Activated B cell treated with CpG ODN at 0.5 μM for 24 hours (primary cell): ENCODE measurements around the gene CYTH1. TPM values are rescaled to one million over a fixed set of nuclear protein-coding genes. Genes with fewer than 3 reads are reported as not detected.

Experiments used
- ATAC-seq: fragments of 200-7000 bp; cut with Tn5 transposase; one replicate; pipeline ENCODE4 v1.10.0; 2021; ENCODE audit warnings: low read depth, mild to moderate bottlenecking, moderate library complexity
- CTCF ChIA-PET: fragments of 350-600 bp; sonication (Branson Sonifier 250); formaldehyde crosslinking; loops from one replicate; lab custom pipeline; 2021; ENCODE audit warnings: antibody characterized with exemption; lab: Charles Lee
- POLR2A ChIA-PET: fragments of 350-600 bp; sonication (Branson Sonifier 250); formaldehyde crosslinking; loops from one replicate; lab custom pipeline; 2021; ENCODE audit warnings: antibody characterized with exemption; lab: Charles Lee
- DNase-seq: peaks from one replicate; pipeline ENCODE4 v3.0.0; 2022
- H3K27ac Mint-ChIP-seq: one replicate; pipeline ENCODE4 v1.8.0; 2020; ENCODE audit warnings: mixed read lengths
- H3K27me3 Mint-ChIP-seq: one replicate; pipeline ENCODE4 v1.8.0; 2021; ENCODE audit warnings: mixed read lengths
- H3K36me3 Mint-ChIP-seq: one replicate; pipeline ENCODE4 v1.8.0; 2021; ENCODE audit warnings: low read depth, mixed read lengths
- H3K4me1 Mint-ChIP-seq: one replicate; pipeline ENCODE4 v1.8.0; 2021; ENCODE audit warnings: mixed read lengths
- H3K4me3 Mint-ChIP-seq: one replicate; pipeline ENCODE4 v1.8.0; 2020; ENCODE audit warnings: mild to moderate bottlenecking, mixed read lengths
- H3K9me3 Mint-ChIP-seq: one replicate; pipeline ENCODE4 v1.8.0; 2020; ENCODE audit warnings: mixed read lengths
- CTCF ChIP-seq: fragments of 200-600 bp; IDR thresholded peaks from one replicate; pipeline ENCODE4 v1.8.0; 2022; ENCODE audit warnings: antibody characterized with exemption, mild to moderate bottlenecking
- intact Hi-C: fragments of 100-400 bp; cut with micrococcal nuclease; formaldehyde crosslinking; loops from one replicate; pipeline ENCODE4 v1.15.1; 2024
- total RNA-seq: library from RNA; stranded (reverse); gene quantifications from 2 replicates; pipeline ENCODE4 v1.2.3, GENCODE V29; 2022

CYTH1 gene
- total RNA-seq, 1 donor from 2014 or later = 391 TPM

GRCh38 chr17:78684026-78684425 lies 98.0 kb downstream of the CYTH1 start:
- CTCF ChIA-PET = no interaction called here

GRCh38 chr17:78683408-78683961 lies 98.6 kb downstream of the CYTH1 start:
- POLR2A ChIA-PET = no interaction called here
- H3K4me3 Mint-ChIP-seq = no peak overlapping the region

More at GRCh38 chr17:78684026-78684425, 98.0 kb downstream of the CYTH1 start:
- DNase-seq = no peak
- Mint-ChIP-seq H3K27ac (no peak overlapping the region), H3K4me1 (peaks cover 3% of the 10 kb centered on the region), H3K9me3 (no peaks in the 10 kb centered on the region), H3K4me3 (no peak overlapping the region), H3K36me3 (peaks cover 87% of the 10 kb centered on the region), H3K27me3 (no peaks in the 10 kb centered on the region)
- ATAC-seq = no peak
- no peak for TF ChIP-seq CTCF
- intact Hi-C loops = no loop called here
- POLR2A ChIA-PET = no interaction called here

GRCh38 chr17:78682363-78682762 lies 99.7 kb downstream of the CYTH1 start:
- H3K27ac Mint-ChIP-seq = no peak overlapping the region
- CTCF ChIA-PET = no interaction called here
- peaks cover 86% of the 10 kb centered on the region for H3K36me3 Mint-ChIP-seq
- no peak for TF ChIP-seq CTCF
- H3K27me3 Mint-ChIP-seq = no peaks in the 10 kb centered on the region
- DNase-seq (no peak), ATAC-seq (no peak)
- peaks cover 3% of the 10 kb centered on the region for H3K4me1 Mint-ChIP-seq
- H3K4me3 Mint-ChIP-seq = no peak overlapping the region
- intact Hi-C loops = no loop called here
- POLR2A ChIA-PET = no interaction called here
- no peaks in the 10 kb centered on the region for H3K9me3 Mint-ChIP-seq

More at GRCh38 chr17:78683408-78683961, 98.6 kb downstream of the CYTH1 start:
- Mint-ChIP-seq H3K9me3 (no peaks in the 10 kb centered on the region), H3K36me3 (peaks cover 87% of the 10 kb centered on the region), H3K27ac (no peak overlapping the region), H3K4me1 (peaks cover 3% of the 10 kb centered on the region), H3K27me3 (no peaks in the 10 kb centered on the region)
- intact Hi-C loops = no loop called here
- no peak for ATAC-seq
- no peak for DNase-seq
- TF ChIP-seq CTCF = no peak
- CTCF ChIA-PET = no interaction called here

- ChIA-PET CTCF (no interaction called here), POLR2A (interaction anchor here (0.7 kb wide), 2 partner anchors 8 to 84 kb away, joined by 3 read pairs; no protein-coding TSS in a partner anchor)
- Mint-ChIP-seq H3K4me1 (peaks cover 3% of the 10 kb centered on the region), H3K4me3 (no peak overlapping the region), H3K27me3 (no peaks in the 10 kb centered on the region), H3K36me3 (peaks cover 91% of the 10 kb centered on the region), H3K9me3 (no peaks in the 10 kb centered on the region), H3K27ac (no peak overlapping the region)
- intact Hi-C loops = no loop called here
- no peak for ATAC-seq
- TF ChIP-seq CTCF = no peak
- DNase-seq = no peak
These were observed 101.6 kb downstream of the CYTH1 start for GRCh38 chr17:78680436-78680835.

GRCh38 chr17:78679495-78680395 lies 102.3 kb downstream of the CYTH1 start:
- H3K9me3 Mint-ChIP-seq = no peaks in the 10 kb centered on the region
- CTCF ChIA-PET = no interaction called here
- peaks cover 3% of the 10 kb centered on the region for H3K4me1 Mint-ChIP-seq
- H3K27me3 Mint-ChIP-seq = no peaks in the 10 kb centered on the region
- no peak overlapping the region for H3K4me3 Mint-ChIP-seq
- peaks cover 96% of the 10 kb centered on the region for H3K36me3 Mint-ChIP-seq
- no peak overlapping the region for H3K27ac Mint-ChIP-seq
- ATAC-seq (no peak), DNase-seq (no peak)
- intact Hi-C loops = no loop called here
- POLR2A ChIA-PET = interaction anchor here (0.7 kb wide), 2 partner anchors 9 to 84 kb away, joined by 3 read pairs; no protein-coding TSS in a partner anchor
- TF ChIP-seq CTCF = no peak
